ENCODE results near the gene POLA1. TPM values are rescaled to one million over a fixed set of nuclear protein-coding genes. Genes with fewer than 3 reads are reported as not detected.
"Not testable (repeated sequence)": the region's sequence is repeated elsewhere in the genome, so short reads cannot be mapped to it uniquely, and the experiment has no call there.

POLA1 gene
- total and polyA plus RNA-seq, 2 experiments from 2014 or later: 4.9 to 19.0 TPM

DNA sequence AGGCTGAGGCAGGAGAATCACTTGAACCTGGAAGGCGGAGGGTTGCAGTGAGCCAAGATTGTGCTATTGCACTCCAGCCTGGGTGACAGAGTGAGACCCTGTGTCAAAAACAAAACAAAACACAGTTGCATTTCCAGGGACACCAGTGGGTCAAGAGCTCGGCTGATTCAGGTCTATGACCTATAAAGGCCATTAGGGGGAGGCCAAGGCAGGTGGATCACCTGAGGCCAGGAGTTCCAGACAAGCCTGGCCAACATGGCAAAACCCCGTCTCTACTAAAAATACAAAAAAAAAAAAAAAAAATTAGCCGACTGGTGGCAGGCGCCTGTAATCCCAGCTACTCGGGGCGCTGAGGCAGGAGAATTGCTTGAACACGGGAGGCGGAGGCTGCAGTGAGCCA lies 38.0 kb upstream of the POLA1 start:
- not testable (repeated sequence) for H3K27me3 ChIP-seq; H3K79me2 ChIP-seq; H2AFZ ChIP-seq; DNase-seq (ENCODE audit: low spot score); H3K27ac ChIP-seq; H3K9me2 ChIP-seq (replicated peaks; ENCODE audit: insufficient read depth); H3K36me3 ChIP-seq (replicated peaks; ENCODE audit: insufficient read depth, low read depth); H4K20me1 ChIP-seq (ENCODE audit: insufficient read depth, poor library complexity, severe bottlenecking); H3K4me3 ChIP-seq; H3K9me3 ChIP-seq (ENCODE audit: low read depth); H3K4me2 ChIP-seq
- 43% methylated on average over 9 of the region's 9 CpGs for WGBS (ENCODE audit: low lambda C conversion rate, missing lambda C conversion rate)
- H3K4me1 ChIP-seq (ENCODE audit: insufficient read depth): peaks cover 26% of the 10 kb centered on the region
- TF ChIP-seq, protein P1, sequence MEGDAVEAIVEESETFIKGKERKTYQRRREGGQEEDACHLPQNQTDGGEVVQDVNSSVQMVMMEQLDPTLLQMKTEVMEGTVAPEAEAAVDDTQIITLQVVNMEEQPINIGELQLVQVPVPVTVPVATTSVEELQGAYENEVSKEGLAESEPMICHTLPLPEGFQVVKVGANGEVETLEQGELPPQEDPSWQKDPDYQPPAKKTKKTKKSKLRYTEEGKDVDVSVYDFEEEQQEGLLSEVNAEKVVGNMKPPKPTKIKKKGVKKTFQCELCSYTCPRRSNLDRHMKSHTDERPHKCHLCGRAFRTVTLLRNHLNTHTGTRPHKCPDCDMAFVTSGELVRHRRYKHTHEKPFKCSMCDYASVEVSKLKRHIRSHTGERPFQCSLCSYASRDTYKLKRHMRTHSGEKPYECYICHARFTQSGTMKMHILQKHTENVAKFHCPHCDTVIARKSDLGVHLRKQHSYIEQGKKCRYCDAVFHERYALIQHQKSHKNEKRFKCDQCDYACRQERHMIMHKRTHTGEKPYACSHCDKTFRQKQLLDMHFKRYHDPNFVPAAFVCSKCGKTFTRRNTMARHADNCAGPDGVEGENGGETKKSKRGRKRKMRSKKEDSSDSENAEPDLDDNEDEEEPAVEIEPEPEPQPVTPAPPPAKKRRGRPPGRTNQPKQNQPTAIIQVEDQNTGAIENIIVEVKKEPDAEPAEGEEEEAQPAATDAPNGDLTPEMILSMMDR (IDR thresholded peaks at IDR 0.05; ENCODE audit: poor library complexity): peak; percentile 4

DNA sequence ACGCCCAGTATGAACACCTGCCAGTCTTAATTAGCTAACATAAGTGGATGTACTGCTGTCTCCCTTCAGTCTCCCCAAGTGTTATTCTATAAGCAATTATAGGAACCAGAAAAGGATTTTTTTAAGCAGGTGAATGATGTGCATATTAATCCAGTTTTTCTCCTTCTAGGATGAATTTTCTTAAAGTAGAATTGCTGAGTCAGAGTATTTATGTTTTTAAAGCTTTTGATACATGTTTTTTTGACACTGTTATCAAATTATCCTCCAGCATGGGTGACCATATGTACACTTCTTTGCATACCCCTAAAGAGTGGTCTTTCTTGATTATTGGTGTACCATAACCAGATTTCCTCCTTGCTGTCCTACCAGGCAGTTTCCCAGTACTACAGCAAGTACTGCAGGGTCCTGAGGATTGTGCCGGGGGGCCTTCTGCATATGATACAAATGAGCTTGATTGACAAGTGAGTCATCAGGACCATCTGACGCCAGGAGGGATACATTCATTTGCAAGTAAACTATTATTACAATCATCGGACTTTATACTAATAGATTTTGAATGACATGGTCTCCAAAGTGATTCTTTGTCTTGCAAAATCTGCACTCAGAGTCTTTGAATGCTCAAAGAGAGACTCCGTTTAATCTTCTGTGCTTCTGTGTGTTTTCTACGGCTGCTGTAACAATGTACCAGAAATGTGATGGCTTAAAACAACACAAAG lies 35.9 kb upstream of the POLA1 start:
- peak overlapping the region; percentile 57 for H3K4me2 ChIP-seq
- H3K27ac ChIP-seq: peak overlapping the region; percentile 60
- no peaks in the 10 kb centered on the region for H4K20me1 ChIP-seq (ENCODE audit: insufficient read depth, poor library complexity, severe bottlenecking)
- H3K4me1 ChIP-seq (ENCODE audit: insufficient read depth): peaks cover 26% of the 10 kb centered on the region
- no peaks in the 10 kb centered on the region for H3K9me2 ChIP-seq (replicated peaks; ENCODE audit: insufficient read depth)
- WGBS (ENCODE audit: low lambda C conversion rate, missing lambda C conversion rate): 42% methylated on average over 6 of the region's 6 CpGs
- TF ChIP-seq EZH2 (IDR thresholded peaks at IDR 0.05; ENCODE audit: borderline replicate concordance) (no peak), EZH2phosphoT487 (IDR thresholded peaks at IDR 0.05; ENCODE audit: low read depth, severe bottlenecking, unreplicated experiment) (no peak)
- TF ChIP-seq, protein P1 (IDR thresholded peaks at IDR 0.05; ENCODE audit: poor library complexity): no peak
- H3K36me3 ChIP-seq (replicated peaks; ENCODE audit: insufficient read depth, low read depth): no peaks in the 10 kb centered on the region
- H3K4me3 ChIP-seq: no peak overlapping the region
- H3K79me2 ChIP-seq: no peaks in the 10 kb centered on the region
- no peaks in the 10 kb centered on the region for H3K27me3 ChIP-seq
- no peak overlapping the region for H2AFZ ChIP-seq
- H3K9me3 ChIP-seq (ENCODE audit: low read depth): no peaks in the 10 kb centered on the region
- no peak for DNase-seq (ENCODE audit: low spot score)

DNA sequence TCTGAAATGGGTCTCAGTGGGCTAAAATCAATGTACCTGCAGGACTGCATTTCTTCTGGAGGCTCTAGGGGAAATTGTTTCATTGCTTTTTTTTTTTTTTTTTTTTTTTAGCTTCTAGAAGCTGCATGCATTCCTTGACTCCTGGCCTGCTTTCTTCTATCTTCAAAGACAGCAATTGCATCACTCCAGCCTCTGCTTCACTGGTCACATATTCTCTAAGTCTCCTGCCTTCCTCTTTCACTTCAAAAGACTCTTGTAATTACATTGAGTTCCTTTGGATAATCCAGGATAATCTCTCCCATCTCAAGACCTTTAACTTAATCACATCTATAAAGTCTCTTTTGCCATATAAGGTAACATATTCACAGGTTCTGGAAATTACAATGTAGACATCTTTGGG lies 35.3 kb upstream of the POLA1 start:
- Histone ChIP-seq H3K27ac (peak overlapping the region; percentile 60), H3K9me2 (replicated peaks; ENCODE audit: insufficient read depth) (no peaks in the 10 kb centered on the region), H3K36me3 (replicated peaks; ENCODE audit: insufficient read depth, low read depth) (no peaks in the 10 kb centered on the region), H2AFZ (no peak overlapping the region), H3K9me3 (ENCODE audit: low read depth) (no peaks in the 10 kb centered on the region), H3K79me2 (no peaks in the 10 kb centered on the region), H4K20me1 (ENCODE audit: insufficient read depth, poor library complexity, severe bottlenecking) (no peaks in the 10 kb centered on the region), H3K4me3 (no peak overlapping the region), H3K4me2 (peak overlapping the region; percentile 57), H3K4me1 (ENCODE audit: insufficient read depth) (peaks cover 26% of the 10 kb centered on the region), H3K27me3 (no peaks in the 10 kb centered on the region)
- peak; percentile 45 for DNase-seq (ENCODE audit: low spot score)
- TF ChIP-seq, protein P1 (IDR thresholded peaks at IDR 0.05; ENCODE audit: poor library complexity): no peak
- TF ChIP-seq EZH2 (IDR thresholded peaks at IDR 0.05; ENCODE audit: borderline replicate concordance) (no peak), EZH2phosphoT487 (IDR thresholded peaks at IDR 0.05; ENCODE audit: low read depth, severe bottlenecking, unreplicated experiment) (no peak)

Measured in hepatocyte (in vitro differentiated cells).